ENCODE data around the gene KAT2A. TPM values are rescaled to one million over a fixed set of nuclear protein-coding genes. Genes with fewer than 3 reads are reported as not detected.

The KAT2A gene
- total and polyA plus RNA-seq, 9 of the 15 experiments (the other 6 are each of a cell fraction or from before 2014, with no cell fraction given): 1.5 to 80.4 (median 31.9) TPM

GRCh38 chr17:42111265-42111636, 9.9 kb downstream of the KAT2A start:
- Histone ChIP-seq H4K20me1 (replicated peaks; ENCODE audit: control insufficient read depth, insufficient read depth, low read length) (no peaks in the 10 kb centered on the region), H3K9me1 (ENCODE audit: control insufficient read depth, insufficient read depth, low read length) (no peaks in the 10 kb centered on the region), H3K9me3 (replicated peaks; ENCODE audit: control insufficient read depth, insufficient read depth, low read depth, low read length) (no peaks in the 10 kb centered on the region), H3K4me3 (no peak overlapping the region), H3K27me3 (ENCODE audit: control insufficient read depth in 2 of 2, insufficient read depth in 2 of 2, low read length in 2 of 2) (no peaks in the 10 kb centered on the region), H3K36me3 (ENCODE audit: control insufficient read depth, insufficient read depth, low read length) (peaks cover 29% of the 10 kb centered on the region; the same call in 2 of the 3 replicates), H3K27ac (ENCODE audit: extremely low read depth, low read depth, low read length) (no peak overlapping the region), H2AFZ (ENCODE audit: low read depth, low read length) (no peak overlapping the region), H3K4me1 (replicated peaks in 1 of 2; ENCODE audit: control insufficient read depth in 2 of 2, insufficient read depth in 2 of 2, low read length in 2 of 2) (peaks cover 12 to 54% of the 10 kb centered on the region in 2 experiments; a peak in 4 of 5 replicates), H3K79me2 (ENCODE audit: control insufficient read depth, insufficient read depth, low read length) (no peaks in the 10 kb centered on the region), H3K4me2 (ENCODE audit: insufficient read depth, low read length) (no peak overlapping the region), H3K9ac (ENCODE audit: insufficient read depth in 1 of 2, low read depth in 2 of 2, low read length in 2 of 2) (no peak overlapping the region; a peak in 1 of 4 replicates)
- ATAC-seq: no peak
- ChIA-PET CTCF (ENCODE audit: low intra/inter-chr PET ratio) (interaction anchor here (0.6 kb wide), 1 partner anchor 91 kb away, joined by 3 read pairs; the partner anchor contains the start of gene NKIRAS2), POLR2A (interaction anchor here (0.7 to 2.0 kb wide), 3 partner anchors 9 to 146 kb away, joined by 3 to 6 read pairs (median 3); partner anchors contain the start of gene KAT2A)
- 58% methylated on average over 11 of the region's 11 CpGs for WGBS (ENCODE audit: insufficient coverage, low coverage, missing lambda C conversion rate)
- intact Hi-C loops (cut with micrococcal nuclease) (no loop called here), in situ Hi-C loops (cut with MboI) (loop anchor here (5.0 to 25.0 kb wide), 3 partner anchors 84 to 374 kb away; partner anchors contain the start of gene HAP1)
- no peak for TF ChIP-seq ZNF282 (CRISPR knock-in tag; IDR thresholded peaks at IDR 0.05)
- TF ChIP-seq TEAD2 (tag; IDR thresholded peaks at IDR 0.05): no peak
- no peak for TF ChIP-seq ZBTB34 (CRISPR knock-in tag; IDR thresholded peaks at IDR 0.05)
- peak; percentile 20; the same call in 1 of the 2 replicates for TF ChIP-seq USF1 (CRISPR knock-in tag; IDR thresholded peaks at IDR 0.05)
- TF ChIP-seq DEAF1 (CRISPR knock-in tag; IDR thresholded peaks at IDR 0.05): no peak
- TF ChIP-seq NFIC (IDR thresholded peaks at IDR 0.05): peak; percentile 81
- 0 out of 2 replicates have a peak, but pooled peaks have one; percentile 3 for TF ChIP-seq POLR2G (IDR thresholded peaks at IDR 0.05; ENCODE audit: low read depth, low read length)
- no peak for FAIRE-seq
- DNase-seq (ENCODE audit: extremely low read depth in 1 of 4, low spot score in 3 of 4): no peak
- BruUV-seq (replicated peaks): no TSS peak
